LHCN-M2 (cell line): ENCODE data around the gene NUMBL. TPM values are rescaled to one million over a fixed set of nuclear protein-coding genes. Genes with fewer than 3 reads are reported as not detected.

Source experiments
- DNase-seq: peaks from one replicate; pipeline ENCODE4 v3.0.0-alpha.2; 2012; ENCODE audit warnings: low read depth
- total RNA-seq: library from RNA; depleted of rRNA; stranded (reverse); fragments of >200 nt; gene quantifications from 2 replicates; pipeline ENCODE4 v1.2.3, GENCODE V29; 2014

The NUMBL gene
- total RNA-seq, 1 experiment from 2014 or later = 41.3 TPM

- DNase-seq = peak; percentile 97
Observed at GRCh38 chr19:40716482-40717324, 26.3 kb upstream of the NUMBL start, which contains the start of the genes COQ8B and ITPKC. Gene COQ8B (minus strand): TSS chr19:40716886. CDS start chr19:40714632, 2,254 bp downstream. Gene ITPKC (plus strand): TSS chr19:40717112. CDS start chr19:40717136, 24 bp downstream.

GRCh38 chr19:40716031-40716481 lies 25.6 kb upstream of the NUMBL start:
- no peak for DNase-seq

GRCh38 chr19:40714441-40715299 lies 24.2 kb upstream of the NUMBL start:
- peak; percentile 87 for DNase-seq

- DNase-seq = no peak
Observed at GRCh38 chr19:40713939-40714338, 23.5 kb upstream of the NUMBL start.

- no peak for DNase-seq
Observed at GRCh38 chr19:40709817-40710216, 19.4 kb upstream of the NUMBL start.

GRCh38 chr19:40707615-40708014 lies 17.2 kb upstream of the NUMBL start:
- no peak for DNase-seq

- DNase-seq = no peak
Observed at GRCh38 chr19:40705950-40706619, 15.6 kb upstream of the NUMBL start.

GRCh38 chr19:40705362-40705651 lies 14.9 kb upstream of the NUMBL start:
- no peak for DNase-seq

- no peak for DNase-seq
Observed at GRCh38 chr19:40704491-40705361, 14.3 kb upstream of the NUMBL start.

GRCh38 chr19:40703029-40703755 lies 12.7 kb upstream of the NUMBL start:
- no peak for DNase-seq

GRCh38 chr19:40702337-40703012 lies 12.0 kb upstream of the NUMBL start:
- no peak for DNase-seq

GRCh38 chr19:40701758-40702157 lies 11.3 kb upstream of the NUMBL start:
- DNase-seq = no peak

GRCh38 chr19:40700083-40700482 lies 9.6 kb upstream of the NUMBL start:
- no peak for DNase-seq

- DNase-seq = no peak
Observed at GRCh38 chr19:40697007-40697406, 6.6 kb upstream of the NUMBL start.

GRCh38 chr19:40695881-40696280 lies 5.4 kb upstream of the NUMBL start:
- DNase-seq = no peak

- no peak for DNase-seq
Observed at GRCh38 chr19:40693896-40694295, 3.4 kb upstream of the NUMBL start.

- no peak for DNase-seq
Observed at GRCh38 chr19:40693150-40693788, 2.8 kb upstream of the NUMBL start.

GRCh38 chr19:40692212-40692551 lies 1.7 kb upstream of the NUMBL start:
- no peak for DNase-seq
